ENCODE data around the gene STX8.

Gene STX8

DNA sequence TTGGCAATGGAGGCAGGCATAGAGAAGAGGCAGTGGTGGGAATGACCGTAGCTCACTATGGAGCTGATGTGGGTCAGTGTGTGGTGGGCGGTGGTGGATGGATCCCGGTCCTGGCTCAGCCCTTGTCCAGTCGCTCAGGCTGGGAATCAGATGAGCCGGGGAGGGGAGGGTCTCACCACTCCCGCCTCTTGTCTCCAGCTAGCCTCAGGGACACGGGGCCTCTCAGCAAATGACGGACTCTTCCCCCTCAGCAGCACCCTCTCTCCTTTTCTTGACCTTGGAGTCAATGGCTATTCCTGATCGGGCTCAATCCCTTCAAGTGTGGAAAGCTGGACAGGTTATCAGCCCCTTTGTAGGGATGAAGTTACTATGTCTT, 345.8 kb downstream of the STX8 start:
- TF ChIP-seq, protein P1, sequence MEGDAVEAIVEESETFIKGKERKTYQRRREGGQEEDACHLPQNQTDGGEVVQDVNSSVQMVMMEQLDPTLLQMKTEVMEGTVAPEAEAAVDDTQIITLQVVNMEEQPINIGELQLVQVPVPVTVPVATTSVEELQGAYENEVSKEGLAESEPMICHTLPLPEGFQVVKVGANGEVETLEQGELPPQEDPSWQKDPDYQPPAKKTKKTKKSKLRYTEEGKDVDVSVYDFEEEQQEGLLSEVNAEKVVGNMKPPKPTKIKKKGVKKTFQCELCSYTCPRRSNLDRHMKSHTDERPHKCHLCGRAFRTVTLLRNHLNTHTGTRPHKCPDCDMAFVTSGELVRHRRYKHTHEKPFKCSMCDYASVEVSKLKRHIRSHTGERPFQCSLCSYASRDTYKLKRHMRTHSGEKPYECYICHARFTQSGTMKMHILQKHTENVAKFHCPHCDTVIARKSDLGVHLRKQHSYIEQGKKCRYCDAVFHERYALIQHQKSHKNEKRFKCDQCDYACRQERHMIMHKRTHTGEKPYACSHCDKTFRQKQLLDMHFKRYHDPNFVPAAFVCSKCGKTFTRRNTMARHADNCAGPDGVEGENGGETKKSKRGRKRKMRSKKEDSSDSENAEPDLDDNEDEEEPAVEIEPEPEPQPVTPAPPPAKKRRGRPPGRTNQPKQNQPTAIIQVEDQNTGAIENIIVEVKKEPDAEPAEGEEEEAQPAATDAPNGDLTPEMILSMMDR (IDR thresholded peaks at IDR 0.05; ENCODE audit: low read depth, low read length, missing control alignments): no peak
- Histone ChIP-seq H3K36me3 (replicated peaks) (no peaks in the 10 kb centered on the region), H3K27me3 (replicated peaks) (peaks cover 6% of the 10 kb centered on the region), H3K27ac (no peak overlapping the region), H3K4me3 (ENCODE audit: low read depth, low read length) (no peak overlapping the region)
- in situ Hi-C loops (cut with HindIII; ENCODE audit: low pct_ligation_motif_present, low sequenced_read_pairs): no loop called here
- no peak for DNase-seq

DNA sequence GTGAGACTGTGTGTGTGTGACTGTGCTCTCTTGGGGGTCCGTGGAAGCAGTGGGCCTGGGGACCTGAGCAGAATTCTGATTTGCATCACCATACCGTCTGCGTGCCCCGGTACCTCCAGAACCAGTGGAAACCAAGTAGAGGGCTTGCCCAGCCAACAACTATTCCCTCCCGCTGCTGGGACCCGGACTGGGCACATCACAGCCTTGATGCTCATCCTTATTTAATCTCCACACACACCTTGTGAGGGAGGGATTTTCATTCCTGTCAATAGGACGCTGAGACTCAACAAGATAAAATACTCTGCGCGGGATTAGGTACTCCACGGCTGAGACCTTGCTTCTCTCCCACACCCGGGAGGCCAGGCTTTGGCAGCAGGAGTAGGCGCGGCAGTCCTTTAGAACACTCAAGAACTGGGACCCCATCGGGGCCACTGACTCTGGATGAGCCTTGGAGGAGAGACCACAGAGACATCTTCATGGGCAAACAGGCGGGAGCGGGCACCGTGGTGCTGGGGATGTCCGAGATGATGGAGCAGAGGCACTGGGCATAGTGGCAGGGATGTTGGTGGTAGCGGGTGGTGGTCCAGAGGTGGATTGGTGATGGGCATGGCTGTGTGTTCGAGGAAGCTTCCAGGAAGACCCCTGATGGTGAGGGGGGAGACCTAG, 346.3 kb downstream of the STX8 start:
- Histone ChIP-seq H3K27ac (no peak overlapping the region), H3K4me3 (ENCODE audit: low read depth, low read length) (no peak overlapping the region), H3K27me3 (replicated peaks) (peaks cover 6% of the 10 kb centered on the region), H3K36me3 (replicated peaks) (no peaks in the 10 kb centered on the region)
- TF ChIP-seq, protein P1 (IDR thresholded peaks at IDR 0.05; ENCODE audit: low read depth, low read length, missing control alignments): no peak
- DNase-seq: no peak
- in situ Hi-C loops (cut with HindIII; ENCODE audit: low pct_ligation_motif_present, low sequenced_read_pairs): no loop called here

DNA sequence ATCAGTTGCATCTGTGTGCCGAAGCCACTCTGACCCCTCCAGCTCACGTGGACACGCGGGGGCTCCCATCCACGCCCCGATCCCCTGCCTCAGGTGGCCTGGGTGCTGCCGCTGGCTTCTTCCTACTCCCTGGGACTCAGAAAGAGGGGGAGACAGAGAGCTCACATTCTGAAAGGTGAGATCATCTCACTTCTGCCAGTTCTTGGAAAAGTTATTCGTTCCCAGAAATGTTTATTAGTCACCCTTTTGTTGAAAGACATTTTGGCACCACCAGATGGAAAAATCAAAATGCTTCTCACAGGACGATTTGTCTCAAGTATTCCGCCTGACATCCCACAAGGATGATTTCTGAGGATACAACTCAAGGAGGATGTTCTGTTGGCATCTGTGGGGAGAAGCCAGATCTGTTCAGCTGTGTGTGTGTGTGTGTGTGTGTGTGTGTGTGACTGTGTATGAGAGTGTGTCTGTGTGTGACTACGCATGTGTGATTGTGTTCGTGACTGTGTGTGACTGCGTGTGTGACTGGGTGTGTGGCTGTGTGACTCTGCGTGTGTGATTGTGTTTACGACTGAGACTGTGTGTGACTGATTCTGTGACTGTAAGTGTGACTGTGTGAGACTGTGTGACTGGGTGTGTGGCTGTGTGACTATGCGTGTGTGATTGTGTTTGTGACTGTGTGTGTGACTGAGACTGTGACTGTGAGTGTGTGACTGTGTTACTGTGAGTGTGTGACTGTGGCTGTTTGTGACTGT, 347.0 kb downstream of the STX8 start:
- in situ Hi-C loops (cut with HindIII; ENCODE audit: low pct_ligation_motif_present, low sequenced_read_pairs): no loop called here
- no peak for DNase-seq
- H3K4me3 ChIP-seq (ENCODE audit: low read depth, low read length): no peak overlapping the region
- peaks cover 6% of the 10 kb centered on the region for H3K27me3 ChIP-seq (replicated peaks)
- H3K27ac ChIP-seq: no peak overlapping the region
- no peaks in the 10 kb centered on the region for H3K36me3 ChIP-seq (replicated peaks)
- TF ChIP-seq, protein P1 (IDR thresholded peaks at IDR 0.05; ENCODE audit: low read depth, low read length, missing control alignments): no peak

GRCh38 chr17:9227819-9228407, 347.7 kb downstream of the STX8 start:
- Histone ChIP-seq H3K4me3 (ENCODE audit: low read depth, low read length) (no peak overlapping the region), H3K27ac (no peak overlapping the region), H3K27me3 (replicated peaks) (peaks cover 6% of the 10 kb centered on the region), H3K36me3 (replicated peaks) (no peaks in the 10 kb centered on the region)
- TF ChIP-seq, protein P1 (IDR thresholded peaks at IDR 0.05; ENCODE audit: low read depth, low read length, missing control alignments): no peak
- no peak for DNase-seq
- in situ Hi-C loops (cut with HindIII; ENCODE audit: low pct_ligation_motif_present, low sequenced_read_pairs): no loop called here

DNA sequence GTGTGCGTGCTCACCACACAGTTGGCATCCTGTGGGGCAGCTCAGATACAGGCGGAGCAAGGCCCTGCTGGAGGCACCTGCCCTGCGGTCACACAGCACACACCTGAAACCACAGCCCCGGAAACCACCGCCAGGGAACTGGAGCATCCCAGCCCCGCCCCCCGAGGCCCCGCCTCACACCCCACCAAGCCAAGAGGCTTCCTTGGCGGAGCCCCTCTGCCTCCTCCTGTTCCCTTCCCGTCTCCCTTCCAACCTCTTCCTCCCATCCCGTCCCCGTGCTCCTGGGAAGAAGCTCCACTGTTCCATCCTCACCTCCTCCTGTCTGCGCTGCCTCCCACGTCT, 348.9 kb downstream of the STX8 start:
- no peak overlapping the region for H3K4me3 ChIP-seq (ENCODE audit: low read depth, low read length)
- H3K27me3 ChIP-seq (replicated peaks): peaks cover 6% of the 10 kb centered on the region
- TF ChIP-seq, protein P1 (IDR thresholded peaks at IDR 0.05; ENCODE audit: low read depth, low read length, missing control alignments): no peak
- H3K36me3 ChIP-seq (replicated peaks): no peaks in the 10 kb centered on the region
- DNase-seq: no peak
- no peak overlapping the region for H3K27ac ChIP-seq
- in situ Hi-C loops (cut with HindIII; ENCODE audit: low pct_ligation_motif_present, low sequenced_read_pairs): no loop called here
